Ishikawa (cell line): Measurements from ENCODE around the gene PDE2A.

Experiments used
- CEBPB ChIP-seq: IDR thresholded peaks from 2 replicates; pipeline ENCODE4 v1.6.1; 2012
- RAD21 ChIP-seq: IDR thresholded peaks from 2 replicates; pipeline ENCODE4 v1.6.1; 2012; ENCODE audit warnings: low read depth
- TAF1 ChIP-seq: IDR thresholded peaks from 2 replicates; pipeline ENCODE4 v1.6.1; 2012; ENCODE audit warnings: low read depth, mild to moderate bottlenecking
- ZBTB7A ChIP-seq: IDR thresholded peaks from 2 replicates; pipeline ENCODE4 v1.6.1; 2012; ENCODE audit warnings: low read depth
- TF ChIP-seq, protein P1 (sequence below): IDR thresholded peaks from 2 replicates; pipeline ENCODE4 v1.6.1; 2012; ENCODE audit warnings: low read depth, mild to moderate bottlenecking
- TF ChIP-seq, protein P2 (sequence below): IDR thresholded peaks from 2 replicates; pipeline ENCODE4 v1.6.1; 2012

DNA sequence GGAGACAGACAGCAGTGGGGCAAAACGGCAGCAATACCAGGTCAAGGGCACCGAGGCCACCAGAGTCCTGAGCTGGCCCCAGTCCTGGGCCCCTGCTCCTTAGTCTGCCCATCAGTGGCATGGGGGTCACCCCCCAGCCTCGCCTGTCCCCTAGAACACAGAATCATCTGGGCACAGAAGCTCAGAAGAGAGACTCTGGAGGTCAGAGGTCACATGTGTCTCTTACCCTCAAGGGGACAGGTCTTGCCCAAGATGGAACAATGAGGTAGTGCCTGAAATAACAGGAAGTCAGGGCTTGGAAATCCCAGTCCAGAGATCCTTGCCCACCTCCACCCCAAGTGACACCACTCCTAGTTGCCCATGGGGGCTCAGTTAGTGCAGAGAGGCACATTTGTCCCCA, 20.6 kb downstream of the PDE2A start:
- TF ChIP-seq, protein P1, sequence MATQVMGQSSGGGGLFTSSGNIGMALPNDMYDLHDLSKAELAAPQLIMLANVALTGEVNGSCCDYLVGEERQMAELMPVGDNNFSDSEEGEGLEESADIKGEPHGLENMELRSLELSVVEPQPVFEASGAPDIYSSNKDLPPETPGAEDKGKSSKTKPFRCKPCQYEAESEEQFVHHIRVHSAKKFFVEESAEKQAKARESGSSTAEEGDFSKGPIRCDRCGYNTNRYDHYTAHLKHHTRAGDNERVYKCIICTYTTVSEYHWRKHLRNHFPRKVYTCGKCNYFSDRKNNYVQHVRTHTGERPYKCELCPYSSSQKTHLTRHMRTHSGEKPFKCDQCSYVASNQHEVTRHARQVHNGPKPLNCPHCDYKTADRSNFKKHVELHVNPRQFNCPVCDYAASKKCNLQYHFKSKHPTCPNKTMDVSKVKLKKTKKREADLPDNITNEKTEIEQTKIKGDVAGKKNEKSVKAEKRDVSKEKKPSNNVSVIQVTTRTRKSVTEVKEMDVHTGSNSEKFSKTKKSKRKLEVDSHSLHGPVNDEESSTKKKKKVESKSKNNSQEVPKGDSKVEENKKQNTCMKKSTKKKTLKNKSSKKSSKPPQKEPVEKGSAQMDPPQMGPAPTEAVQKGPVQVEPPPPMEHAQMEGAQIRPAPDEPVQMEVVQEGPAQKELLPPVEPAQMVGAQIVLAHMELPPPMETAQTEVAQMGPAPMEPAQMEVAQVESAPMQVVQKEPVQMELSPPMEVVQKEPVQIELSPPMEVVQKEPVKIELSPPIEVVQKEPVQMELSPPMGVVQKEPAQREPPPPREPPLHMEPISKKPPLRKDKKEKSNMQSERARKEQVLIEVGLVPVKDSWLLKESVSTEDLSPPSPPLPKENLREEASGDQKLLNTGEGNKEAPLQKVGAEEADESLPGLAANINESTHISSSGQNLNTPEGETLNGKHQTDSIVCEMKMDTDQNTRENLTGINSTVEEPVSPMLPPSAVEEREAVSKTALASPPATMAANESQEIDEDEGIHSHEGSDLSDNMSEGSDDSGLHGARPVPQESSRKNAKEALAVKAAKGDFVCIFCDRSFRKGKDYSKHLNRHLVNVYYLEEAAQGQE: no peak
- TF ChIP-seq CEBPB (no peak), TAF1 (no peak), ZBTB7A (no peak), RAD21 (no peak)
- TF ChIP-seq, protein P2, sequence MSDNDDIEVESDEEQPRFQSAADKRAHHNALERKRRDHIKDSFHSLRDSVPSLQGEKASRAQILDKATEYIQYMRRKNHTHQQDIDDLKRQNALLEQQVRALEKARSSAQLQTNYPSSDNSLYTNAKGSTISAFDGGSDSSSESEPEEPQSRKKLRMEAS: no peak
